ENCODE data around the gene GIMD1. TPM values are rescaled to one million over a fixed set of nuclear protein-coding genes. Genes with fewer than 3 reads are reported as not detected.

GIMD1 gene
- total RNA-seq, 1 experiment from 2014 or later: not detected

- Histone ChIP-seq H3K9ac (ENCODE audit: extremely low read depth, insufficient read length, low read length) (peak overlapping the region; percentile 98), H4K20me1 (ENCODE audit: control insufficient read depth, insufficient read depth, insufficient read length) (no peaks in the 10 kb centered on the region), H4K8ac (replicated peaks; ENCODE audit: insufficient read length, low read depth, low read length) (peak overlapping the region; percentile 52), H3T11ph (ENCODE audit: low read length) (no peak overlapping the region), H3K9me3 (ENCODE audit: control insufficient read depth, low read depth, low read length) (no peaks in the 10 kb centered on the region), H2BK120ac (ENCODE audit: low read depth, low read length, poor library complexity, severe bottlenecking) (no peak overlapping the region), H3K4ac (ENCODE audit: low read depth, low read length) (no peak overlapping the region), H2AK5ac (ENCODE audit: insufficient read length, low read length) (no peak overlapping the region), H2BK12ac (ENCODE audit: insufficient read length, low read depth, low read length) (no peak overlapping the region), H3K14ac (ENCODE audit: insufficient read depth, low read length) (peak overlapping the region; percentile 62; the same call in 1 of the 2 replicates), H2BK5ac (ENCODE audit: insufficient read length, low read length) (no peak overlapping the region), H2BK20ac (ENCODE audit: low read depth, low read length, poor library complexity, severe bottlenecking) (no peak overlapping the region), H3K23ac (ENCODE audit: insufficient read length, low read depth, low read length) (no peak overlapping the region), H3K23me2 (ENCODE audit: insufficient read length, low read depth, low read length, poor library complexity, severe bottlenecking) (peaks cover 5% of the 10 kb centered on the region), H3K4me1 (ENCODE audit: insufficient read depth, low read length) (no peaks in the 10 kb centered on the region), H3K56ac (ENCODE audit: insufficient read length, low read depth, low read length) (peak overlapping the region; percentile 5), H3K18ac (ENCODE audit: insufficient read length, low read depth, low read length) (peak overlapping the region; percentile 61), H2BK15ac (ENCODE audit: low read depth, low read length) (no peak overlapping the region), H3K79me2 (ENCODE audit: insufficient read depth, low read length) (peaks cover 13% of the 10 kb centered on the region; the same call in 1 of the 2 replicates), H3K27me3 (ENCODE audit: insufficient read depth, low read length) (no peaks in the 10 kb centered on the region), H3K4me2 (ENCODE audit: insufficient read depth, insufficient read length, low read length) (peak overlapping the region; percentile 93), H4K91ac (ENCODE audit: insufficient read length, low read depth, low read length) (no peak overlapping the region), H3K79me1 (ENCODE audit: insufficient read depth, low read depth, low read length, poor library complexity, severe bottlenecking) (peaks cover 3% of the 10 kb centered on the region), H2AFZ (ENCODE audit: low read length) (peak overlapping the region; percentile 92), H3K27ac (ENCODE audit: insufficient read length, low read depth, low read length) (peak overlapping the region; percentile 63), H4K5ac (ENCODE audit: insufficient read length, low read depth, low read length) (no peak overlapping the region)
- Mint-ChIP-seq H3K27ac (no peak overlapping the region), H3K4me3 (no peak overlapping the region), H3K4me1 (peaks cover 5 to 11% of the 10 kb centered on the region in 2 experiments), H3K27me3 (ENCODE audit: low read depth) (no peaks in the 10 kb centered on the region), H3K36me3 (ENCODE audit: insufficient read depth in 1 of 3, low read depth in 3 of 3) (peaks cover 17 to 19% (median 17%) of the 10 kb centered on the region in 3 experiments; a peak in 6 of 7 replicates), H3K9me3 (peaks cover 13 to 14% of the 10 kb centered on the region in 2 experiments)
- no CpG with 5 or more reads among the region's 13 CpGs for WGBS (ENCODE audit: extremely low coverage, insufficient read length, low lambda C conversion rate)
- no peak for DNase-seq
- TF ChIP-seq, protein P1, sequence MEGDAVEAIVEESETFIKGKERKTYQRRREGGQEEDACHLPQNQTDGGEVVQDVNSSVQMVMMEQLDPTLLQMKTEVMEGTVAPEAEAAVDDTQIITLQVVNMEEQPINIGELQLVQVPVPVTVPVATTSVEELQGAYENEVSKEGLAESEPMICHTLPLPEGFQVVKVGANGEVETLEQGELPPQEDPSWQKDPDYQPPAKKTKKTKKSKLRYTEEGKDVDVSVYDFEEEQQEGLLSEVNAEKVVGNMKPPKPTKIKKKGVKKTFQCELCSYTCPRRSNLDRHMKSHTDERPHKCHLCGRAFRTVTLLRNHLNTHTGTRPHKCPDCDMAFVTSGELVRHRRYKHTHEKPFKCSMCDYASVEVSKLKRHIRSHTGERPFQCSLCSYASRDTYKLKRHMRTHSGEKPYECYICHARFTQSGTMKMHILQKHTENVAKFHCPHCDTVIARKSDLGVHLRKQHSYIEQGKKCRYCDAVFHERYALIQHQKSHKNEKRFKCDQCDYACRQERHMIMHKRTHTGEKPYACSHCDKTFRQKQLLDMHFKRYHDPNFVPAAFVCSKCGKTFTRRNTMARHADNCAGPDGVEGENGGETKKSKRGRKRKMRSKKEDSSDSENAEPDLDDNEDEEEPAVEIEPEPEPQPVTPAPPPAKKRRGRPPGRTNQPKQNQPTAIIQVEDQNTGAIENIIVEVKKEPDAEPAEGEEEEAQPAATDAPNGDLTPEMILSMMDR (conservative IDR thresholded peaks at IDR 0.05): no peak
Observed at GRCh38 chr4:106316773-106317409, 51.7 kb downstream of the GIMD1 start.
